ENCODE data around the gene MAP2K2.
A peak's percentile ranks its signal among the peaks of the same experiment; 100 is the strongest.

The MAP2K2 gene

GRCh38 chr19:4059891-4060620, 63.9 kb downstream of the MAP2K2 start:
- peak; percentile 40 for DNase-seq (ENCODE audit: low read depth)

- no peak for DNase-seq (ENCODE audit: low read depth)
These were observed 64.5 kb downstream of the MAP2K2 start for GRCh38 chr19:4059453-4059871.

GRCh38 chr19:4058693-4059452, 65.0 kb downstream of the MAP2K2 start:
- DNase-seq (ENCODE audit: low read depth): no peak

GRCh38 chr19:4057931-4058692, 65.8 kb downstream of the MAP2K2 start:
- peak; percentile 92 for DNase-seq (ENCODE audit: low read depth)

- DNase-seq (ENCODE audit: low read depth): no peak
These were observed 68.7 kb downstream of the MAP2K2 start for GRCh38 chr19:4055209-4055552.

GRCh38 chr19:4054441-4055208, 69.3 kb downstream of the MAP2K2 start:
- DNase-seq (ENCODE audit: low read depth): no peak

GRCh38 chr19:4053423-4054324, 70.2 kb downstream of the MAP2K2 start:
- no peak for DNase-seq (ENCODE audit: low read depth)

- DNase-seq (ENCODE audit: low read depth): no peak
These were observed 70.9 kb downstream of the MAP2K2 start for GRCh38 chr19:4052993-4053422.

- DNase-seq (ENCODE audit: low read depth): peak; percentile 38
These were observed 71.6 kb downstream of the MAP2K2 start for GRCh38 chr19:4052114-4052992.

GRCh38 chr19:4051175-4052101, 72.5 kb downstream of the MAP2K2 start:
- DNase-seq (ENCODE audit: low read depth): peak; percentile 59

GRCh38 chr19:4049432-4049831, 74.5 kb downstream of the MAP2K2 start:
- no peak for DNase-seq (ENCODE audit: low read depth)

- no peak for DNase-seq (ENCODE audit: low read depth)
These were observed 76.8 kb downstream of the MAP2K2 start for GRCh38 chr19:4046946-4047683.

GRCh38 chr19:4046362-4046691, 77.6 kb downstream of the MAP2K2 start:
- DNase-seq (ENCODE audit: low read depth): no peak

GRCh38 chr19:4045597-4046361, 78.1 kb downstream of the MAP2K2 start:
- no peak for DNase-seq (ENCODE audit: low read depth)

- no peak for DNase-seq (ENCODE audit: low read depth)
These were observed 78.9 kb downstream of the MAP2K2 start for GRCh38 chr19:4044990-4045465.

GRCh38 chr19:4043966-4044715, 79.8 kb downstream of the MAP2K2 start:
- DNase-seq (ENCODE audit: low read depth): no peak

- DNase-seq (ENCODE audit: low read depth): no peak
These were observed 80.5 kb downstream of the MAP2K2 start for GRCh38 chr19:4043401-4043800.
